ENCODE data around the gene CMSS1.
A peak's percentile ranks its signal among the peaks of the same experiment; 100 is the strongest.

The CMSS1 gene

GRCh38 chr3:99877031-99877579 is 59.4 kb downstream of the CMSS1 start:
- no peak for DNase-seq

- DNase-seq, result peak; percentile 79
Measured at GRCh38 chr3:99878005-99878404, 60.3 kb downstream of the CMSS1 start.

- DNase-seq, result no peak
Measured at GRCh38 chr3:99879275-99879674, 61.6 kb downstream of the CMSS1 start.

- DNase-seq, result no peak
Measured at GRCh38 chr3:99881121-99881524, 63.5 kb downstream of the CMSS1 start.

- DNase-seq, result no peak
Measured at GRCh38 chr3:99882436-99883137, 64.9 kb downstream of the CMSS1 start.

- DNase-seq, result no peak
Measured at GRCh38 chr3:99883138-99883461, 65.4 kb downstream of the CMSS1 start.

- no peak for DNase-seq
Measured at GRCh38 chr3:99883693-99884092, 66.0 kb downstream of the CMSS1 start.

- DNase-seq, result no peak
Measured at GRCh38 chr3:99884484-99884883, 66.8 kb downstream of the CMSS1 start.

GRCh38 chr3:99885085-99885484 is 67.4 kb downstream of the CMSS1 start:
- no peak for DNase-seq

- no peak for DNase-seq
Measured at GRCh38 chr3:99885851-99886250, 68.2 kb downstream of the CMSS1 start.

GRCh38 chr3:99891610-99892285 is 74.1 kb downstream of the CMSS1 start:
- DNase-seq, result no peak

- DNase-seq, result no peak
Measured at GRCh38 chr3:99892332-99892731, 74.7 kb downstream of the CMSS1 start.

GRCh38 chr3:99895131-99895696 is 77.6 kb downstream of the CMSS1 start:
- no peak for DNase-seq

- DNase-seq, result peak; percentile 85
Measured at GRCh38 chr3:99895703-99896441, 78.2 kb downstream of the CMSS1 start.

GRCh38 chr3:99896482-99896881 is 78.8 kb downstream of the CMSS1 start:
- no peak for DNase-seq

- no peak for DNase-seq
Measured at GRCh38 chr3:99899603-99900002, 81.9 kb downstream of the CMSS1 start.

- DNase-seq, result no peak
Measured at GRCh38 chr3:99900248-99900647, 82.6 kb downstream of the CMSS1 start.

- peak; percentile 92 for DNase-seq
Measured at GRCh38 chr3:99901200-99901926, 83.7 kb downstream of the CMSS1 start.

- peak; percentile 66 for DNase-seq
Measured at GRCh38 chr3:99902091-99902490, 84.4 kb downstream of the CMSS1 start.

- no peak for DNase-seq
Measured at GRCh38 chr3:99903869-99904268, 86.2 kb downstream of the CMSS1 start.

- DNase-seq, result no peak
Measured at GRCh38 chr3:99907959-99908544, 90.4 kb downstream of the CMSS1 start.

Data from NCI-H226 (cell line).